Small intestine (tissue), 7 donors: ENCODE data around the gene MYO3B. TPM values are rescaled to one million over a fixed set of nuclear protein-coding genes. Genes with fewer than 3 reads are reported as not detected.
A peak's percentile ranks its signal among the peaks of the same experiment; 100 is the strongest.

Experiments used
- DNase-seq, 2 donors: peaks; one replicate each; pipeline versions ENCODE4 v3.0.0 to v3.0.0-alpha.2; 2013
- FAIRE-seq: peaks from 2 replicates; lab custom pipeline; 2012; peaks lifted over from hg19 to GRCh38; lab: Jason Lieb, UNC
- H3K27ac ChIP-seq, 3 donors: one replicate each; pipeline ENCODE4 v1.5.1; 2013; ENCODE audit warnings: low read length in 2 of 3, mild to moderate bottlenecking in 2 of 3, control low read depth in 1 of 3, inconsistent platforms in 1 of 3, low read depth in 1 of 3, moderate library complexity in 1 of 3
- H3K27me3 ChIP-seq, 3 donors: one replicate each; pipeline ENCODE4 v1.6.1; 2013; ENCODE audit warnings: low read length in 3 of 3, inconsistent platforms in 1 of 3; ENCODE audit not compliant: control insufficient read depth in 3 of 3, insufficient read depth in 3 of 3
- H3K36me3 ChIP-seq, 3 donors: one replicate each; pipeline ENCODE4 v1.6.1; 2013; ENCODE audit warnings: low read length in 3 of 3, inconsistent platforms in 1 of 3, low read depth in 1 of 3, mild to moderate bottlenecking in 1 of 3, moderate library complexity in 1 of 3; ENCODE audit not compliant: control insufficient read depth in 3 of 3, insufficient read depth in 2 of 3
- H3K4me1 ChIP-seq, 3 donors: one replicate each; pipeline ENCODE4 v1.6.1; 2013; ENCODE audit warnings: low read length in 2 of 3, inconsistent platforms in 1 of 3, low read depth in 1 of 3, mild to moderate bottlenecking in 1 of 3, moderate library complexity in 1 of 3; ENCODE audit not compliant: control insufficient read depth in 3 of 3, insufficient read depth in 2 of 3
- H3K4me3 ChIP-seq, 3 donors: one replicate each; pipeline ENCODE4 v1.5.1; 2013; ENCODE audit warnings: low read length in 3 of 3, control low read depth in 1 of 3, inconsistent platforms in 1 of 3, low read depth in 1 of 3, mild to moderate bottlenecking in 1 of 3, moderate library complexity in 1 of 3
- H3K9me3 ChIP-seq, 2 donors: one replicate each; pipeline ENCODE4 v1.6.1; 2013; ENCODE audit warnings: low read depth in 1 of 2, low read length in 1 of 2; ENCODE audit not compliant: control insufficient read depth in 2 of 2, insufficient read depth in 1 of 2
- WGBS, 3 donors: extraction: QIAGEN DNeasy Blood & Tissue Kit; methylation state at CpG; one replicate each; pipeline ENCODE4 v1.1.7; 2013; 5-methylcytosine and 5-hydroxymethylcytosine counted together
- polyA plus RNA-seq, 4 donors: library from polyadenylated mRNA; stranded (reverse) in 3 of 4; unstranded in 1 of 4; fragments of 200-250 nt in 3 of 4; fragments of 120-200 nt in 1 of 4; gene quantifications; one replicate each; pipeline versions ENCODE4 v1.2.1 to v1.2.3, GENCODE V29; 2013
- donor health status: healthy with polysubstance abuse.
- donor health status: control.
- donor health status: control.
- donor health status: Bipolar disorder and iron deficiency.
- donor health status: healthy.

The MYO3B gene
- polyA plus RNA-seq, 4 donors = 0.03 to 0.81 TPM; not detected in 2

GRCh38 chr2:170300993-170301392 is 123.0 kb downstream of the MYO3B start:
- Histone ChIP-seq H3K36me3 (no peaks in the 10 kb centered on the region), H3K9me3 (no peaks in the 10 kb centered on the region), H3K27ac (no peak overlapping the region), H3K4me3 (no peak overlapping the region), H3K4me1 (no peaks in the 10 kb centered on the region), H3K27me3 (peaks cover 0 to 2% (median 0%) of the 10 kb centered on the region in 3 donors)
- WGBS, 3 donors = 79 to 94% (median 87%) methylated on average over 1 of the region's 1 CpG
- FAIRE-seq = no peak
- no peak for DNase-seq

DNA sequence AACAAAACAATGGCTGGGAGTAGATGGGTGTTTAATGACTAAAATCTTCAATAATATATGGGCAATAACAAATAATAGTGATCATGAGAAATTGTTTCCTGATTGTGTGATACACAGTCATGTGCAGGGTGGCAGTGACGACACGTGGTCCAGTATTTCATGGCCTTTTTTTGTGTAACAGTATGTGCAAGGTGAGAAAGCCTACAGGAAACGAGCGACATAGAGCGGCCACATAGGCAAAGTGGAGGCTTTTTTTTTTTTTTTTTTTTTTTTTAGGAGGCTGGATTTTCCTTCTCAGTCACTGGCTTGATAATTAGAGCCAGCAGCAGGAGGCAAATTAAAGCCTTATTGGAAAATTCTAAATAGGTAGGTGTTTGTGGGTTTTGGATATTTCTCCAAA is 123.7 kb downstream of the MYO3B start:
- WGBS, 3 donors = 87 to 93% (median 87%) methylated on average over 5 of the region's 5 CpGs
- H3K4me3 ChIP-seq = no peak overlapping the region
- no peaks in the 10 kb centered on the region for H3K36me3 ChIP-seq
- no peaks in the 10 kb centered on the region for H3K9me3 ChIP-seq
- H3K27me3 ChIP-seq = no peaks in the 10 kb centered on the region
- H3K4me1 ChIP-seq = peaks cover 0 to 2% (median 0%) of the 10 kb centered on the region in 3 donors
- H3K27ac ChIP-seq = no peak overlapping the region
- DNase-seq (no peak), FAIRE-seq (no peak)

DNA sequence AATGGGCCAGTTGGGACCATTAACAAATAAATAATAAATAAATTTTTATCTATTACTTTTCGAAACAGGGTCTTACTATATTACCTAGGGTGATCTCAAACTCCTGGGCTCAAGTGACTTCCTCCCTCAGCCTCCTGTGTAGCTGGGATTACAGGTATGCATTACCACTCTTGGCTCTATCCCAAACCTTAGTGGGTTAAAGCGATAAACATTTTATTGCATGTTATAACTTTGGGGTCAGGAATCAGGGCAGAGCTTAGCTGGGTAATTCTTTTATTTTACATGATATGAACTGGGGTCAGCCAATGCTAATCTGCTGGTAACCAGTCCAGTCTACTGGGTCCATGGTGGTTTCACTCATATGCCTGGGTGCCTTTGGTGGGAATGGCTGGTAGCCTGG is 127.8 kb downstream of the MYO3B start:
- 26 to 69% (median 33%) methylated on average over 2 of the region's 2 CpGs for WGBS, 3 donors
- DNase-seq = peak; percentile 17 to 86
- FAIRE-seq = no peak
- no peaks in the 10 kb centered on the region for H3K9me3 ChIP-seq
- H3K4me3 ChIP-seq = no peak overlapping the region
- H3K4me1 ChIP-seq = peaks cover 0 to 7% (median 2%) of the 10 kb centered on the region in 3 donors
- H3K27me3 ChIP-seq = no peaks in the 10 kb centered on the region
- H3K27ac ChIP-seq = no peak overlapping the region
- no peaks in the 10 kb centered on the region for H3K36me3 ChIP-seq

GRCh38 chr2:170306293-170306873 is 128.4 kb downstream of the MYO3B start:
- WGBS, 3 donors = 69 to 82% (median 73%) methylated on average over 5 of the region's 5 CpGs
- no peak for DNase-seq
- no peaks in the 10 kb centered on the region for H3K36me3 ChIP-seq

GRCh38 chr2:170307052-170307451 is 129.1 kb downstream of the MYO3B start:
- Histone ChIP-seq H3K4me1 (peaks cover 0 to 7% (median 2%) of the 10 kb centered on the region in 3 donors), H3K4me3 (no peak overlapping the region), H3K36me3 (no peaks in the 10 kb centered on the region), H3K27ac (no peak overlapping the region), H3K27me3 (no peaks in the 10 kb centered on the region), H3K9me3 (no peaks in the 10 kb centered on the region)
- FAIRE-seq (peak; percentile 10), DNase-seq (peak; percentile 2 to 40)
- 39 to 71% (median 50%) methylated on average over 2 of the region's 2 CpGs for WGBS, 3 donors

More at GRCh38 chr2:170306293-170306873, 128.4 kb downstream of the MYO3B start:
- H3K4me1 ChIP-seq = peaks cover 0 to 7% (median 2%) of the 10 kb centered on the region in 3 donors
- H3K9me3 ChIP-seq = no peaks in the 10 kb centered on the region
- no peak overlapping the region for H3K4me3 ChIP-seq
- no peaks in the 10 kb centered on the region for H3K27me3 ChIP-seq
- FAIRE-seq = no peak
- H3K27ac ChIP-seq = no peak overlapping the region

DNA sequence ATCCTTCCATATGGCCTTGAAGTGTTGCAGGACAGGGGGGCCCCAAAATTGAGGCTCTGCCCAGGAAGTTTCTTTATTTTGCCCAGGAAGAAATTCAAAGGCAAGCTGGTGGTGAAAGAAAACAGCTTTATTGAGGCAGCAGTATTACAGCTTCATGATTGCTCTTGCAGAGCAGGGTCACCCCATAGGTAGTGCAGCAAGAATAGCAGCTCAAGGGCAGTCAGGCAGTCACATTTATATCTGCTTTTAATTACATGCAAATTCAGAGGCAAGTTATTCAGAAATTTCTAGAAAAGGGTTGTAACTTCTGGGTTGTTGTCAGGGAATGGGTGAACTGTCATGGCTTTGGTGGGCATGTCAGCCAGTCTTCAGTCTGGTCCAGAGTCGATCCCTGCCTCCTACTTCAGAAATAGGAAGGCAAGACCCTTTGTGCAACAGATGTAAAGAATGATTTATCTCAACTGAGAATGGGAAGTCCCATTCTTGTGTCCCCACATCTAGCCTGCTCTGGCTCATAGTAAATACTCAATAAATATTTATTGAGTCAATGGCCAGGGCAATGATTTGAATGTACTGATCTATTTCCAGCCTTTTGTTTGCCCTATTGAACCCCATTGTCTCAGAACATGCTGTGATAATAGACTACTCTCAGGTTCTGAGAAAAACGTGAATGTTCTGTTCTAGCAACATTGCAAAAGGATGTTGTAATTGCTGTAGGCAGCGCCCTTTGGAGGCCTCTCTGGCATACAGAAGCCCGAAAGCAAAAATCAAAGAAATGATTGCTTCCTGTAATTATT is 129.8 kb downstream of the MYO3B start:
- Histone ChIP-seq H3K27ac (no peak overlapping the region), H3K4me3 (no peak overlapping the region), H3K4me1 (peaks cover 0 to 7% (median 2%) of the 10 kb centered on the region in 3 donors), H3K27me3 (no peaks in the 10 kb centered on the region), H3K36me3 (no peaks in the 10 kb centered on the region), H3K9me3 (no peaks in the 10 kb centered on the region)
- 33 to 61% (median 52%) methylated on average over 4 of the region's 4 CpGs for WGBS, 3 donors
- DNase-seq (peak; percentile 31 to 39), FAIRE-seq (no peak)

DNA sequence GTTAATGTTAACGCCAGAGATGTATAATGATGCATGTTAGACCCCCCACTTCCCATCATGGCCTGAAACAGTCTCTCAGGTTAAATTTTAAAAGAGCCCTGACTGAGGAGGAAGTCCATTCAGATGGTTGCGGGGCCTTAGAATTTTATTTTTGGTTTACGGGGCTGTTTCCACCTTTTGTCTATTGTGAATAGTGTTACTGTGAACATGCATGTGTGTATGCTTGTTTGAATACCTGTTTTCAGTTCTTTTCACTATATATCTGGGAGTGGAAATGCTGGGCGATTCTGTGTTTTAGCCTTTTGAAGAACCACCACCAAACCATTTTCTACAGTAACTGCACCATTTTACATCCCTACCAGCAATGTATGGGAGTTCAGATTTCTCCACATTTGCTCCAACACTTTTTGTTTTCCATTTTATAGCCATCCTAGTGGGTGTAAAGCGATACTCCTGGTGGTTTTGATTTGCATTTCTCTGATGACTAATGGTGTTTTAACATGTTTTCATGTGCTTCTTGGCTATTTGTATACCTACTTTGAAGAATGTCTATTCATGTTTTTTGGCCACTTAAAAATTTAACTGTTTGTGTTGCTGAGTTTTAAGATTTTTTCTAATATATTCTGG is 133.0 kb downstream of the MYO3B start:
- Histone ChIP-seq H3K27ac (no peak overlapping the region), H3K4me1 (peaks cover 0 to 7% (median 2%) of the 10 kb centered on the region in 3 donors), H3K27me3 (no peaks in the 10 kb centered on the region), H3K36me3 (no peaks in the 10 kb centered on the region), H3K4me3 (no peak overlapping the region), H3K9me3 (no peaks in the 10 kb centered on the region)
- FAIRE-seq (no peak), DNase-seq (no peak)
- 50 to 67% (median 65%) methylated on average over 5 of the region's 5 CpGs for WGBS, 3 donors

DNA sequence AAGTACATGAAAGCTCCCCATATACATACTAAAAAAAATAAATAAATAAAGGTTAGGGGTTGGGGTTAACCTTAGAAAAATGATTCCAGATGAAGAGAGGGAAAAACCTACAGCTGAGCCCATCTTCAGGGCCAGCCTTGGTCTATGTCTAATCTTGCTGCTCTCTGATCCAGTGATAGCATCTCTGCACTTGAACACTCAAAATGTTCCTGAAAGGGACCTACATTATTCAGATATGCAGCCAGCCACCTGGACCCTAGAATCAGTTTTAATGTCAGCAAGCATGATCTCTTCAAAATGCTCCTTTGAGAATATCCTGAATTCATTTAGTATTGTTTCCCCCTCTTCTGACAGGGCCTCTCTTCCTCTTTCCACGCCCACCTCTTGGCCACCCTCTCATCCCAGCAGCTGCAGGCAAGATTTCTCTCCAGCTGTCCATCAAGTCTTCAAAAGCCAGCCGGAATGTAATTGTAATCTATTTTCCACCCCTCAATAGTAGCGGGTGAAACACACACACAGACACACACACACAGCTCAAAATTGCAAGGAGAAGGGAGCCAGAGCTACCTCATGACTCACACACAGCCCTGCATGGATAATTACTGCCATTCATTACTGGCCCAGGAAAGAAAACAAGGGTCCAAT is 135.5 kb downstream of the MYO3B start:
- FAIRE-seq (no peak), DNase-seq (no peak)
- H3K4me3 ChIP-seq = no peak overlapping the region
- peaks cover 0 to 2% (median 0%) of the 10 kb centered on the region in 3 donors for H3K27me3 ChIP-seq
- no peak overlapping the region for H3K27ac ChIP-seq
- no peaks in the 10 kb centered on the region for H3K9me3 ChIP-seq
- H3K36me3 ChIP-seq = no peaks in the 10 kb centered on the region
- H3K4me1 ChIP-seq = no peaks in the 10 kb centered on the region
- 17 to 34% (median 25%) methylated on average over 3 of the region's 3 CpGs for WGBS, 3 donors
